Vagina (tissue), 2 donors: Measurements from ENCODE around the gene MAP3K3. TPM values are rescaled to one million over a fixed set of nuclear protein-coding genes. Genes with fewer than 3 reads are reported as not detected.

Experiments
- DNase-seq, 2 donors: peaks; one replicate each; pipeline ENCODE4 v3.0.0-alpha.2; 2017; ENCODE audit errors: extremely low spot score in 2 of 2
- H3K27ac ChIP-seq: fragments of 200-600 bp; sonication (generic); one replicate; pipeline ENCODE4 v1.5.1; 2019
- H3K27me3 ChIP-seq: fragments of 200-600 bp; sonication (generic); one replicate; pipeline ENCODE4 v1.5.1; 2019
- H3K36me3 ChIP-seq, 2 donors: fragments of 200-600 bp; sonication (generic); one replicate each; pipeline ENCODE4 v1.5.1; 2017 to 2019
- H3K4me1 ChIP-seq: fragments of 200-600 bp; sonication (generic); one replicate; pipeline ENCODE4 v1.5.1; 2019
- H3K4me3 ChIP-seq, 2 donors: fragments of 200-600 bp; sonication (generic); 1 replicate in 1 of 2; 2 replicates in 1 of 2; pipeline ENCODE4 v1.5.1; 2016 to 2019
- H3K9me3 ChIP-seq: fragments of 200-600 bp; sonication (generic); one replicate; pipeline ENCODE4 v1.5.1; 2019
- CTCF ChIP-seq, 3 experiments: fragments of 450-650 bp in 2 of 3; fragments of 200-600 bp in 1 of 3; sonication (generic) in 1 of 3; IDR thresholded peaks; one replicate each; pipeline ENCODE4 v1.5.1; 2017 to 2019; ENCODE audit warnings: antibody characterized with exemption in 3 of 3, mild to moderate bottlenecking in 2 of 3, moderate library complexity in 2 of 3
- POLR2A ChIP-seq, 2 donors: fragments of 450-650 bp; IDR thresholded peaks; one replicate each; pipeline ENCODE4 v1.6.1; 2017; ENCODE audit warnings: antibody characterized with exemption in 2 of 2, mild to moderate bottlenecking in 2 of 2, moderate library complexity in 2 of 2
- POLR2AphosphoS5 ChIP-seq, 2 donors: sonication (generic); formaldehyde crosslinking; IDR thresholded peaks; one replicate each; pipeline ENCODE4 v1.9.0; 2017; ENCODE audit warnings: antibody characterized with exemption in 2 of 2, mild to moderate bottlenecking in 2 of 2, low read depth in 1 of 2; ENCODE audit not compliant: insufficient read depth in 1 of 2
- intact Hi-C: fragments of 100-400 bp; cut with DNase I; formaldehyde crosslinking; loops from one replicate; pipeline ENCODE4 v1.15.1; 2023
- total RNA-seq: library from RNA; depleted of rRNA; stranded (reverse); fragments of >200 nt; gene quantifications from one replicate; pipeline ENCODE4 v1.2.3, GENCODE V29; 2016

Gene MAP3K3
- total RNA-seq, 1 donor from 2014 or later, result 35.4 TPM

- intact Hi-C loops, result no loop called here
- Histone ChIP-seq H3K4me3 (no peak overlapping the region), H3K36me3 (peaks cover 4 to 43% of the 10 kb centered on the region in 2 donors), H3K9me3 (no peaks in the 10 kb centered on the region), H3K4me1 (peaks cover 5% of the 10 kb centered on the region), H3K27me3 (no peaks in the 10 kb centered on the region), H3K27ac (no peak overlapping the region)
- TF ChIP-seq POLR2A (IDR thresholded peaks at IDR 0.05), result no peak
- TF ChIP-seq CTCF (IDR thresholded peaks at IDR 0.05), result no peak
- TF ChIP-seq POLR2AphosphoS5 (IDR thresholded peaks at IDR 0.05; ENCODE audit: insufficient read depth in 1 of 2, low read depth in 1 of 2), result no peak
- DNase-seq, result no peak
These were observed 84.3 kb downstream of the MAP3K3 start for GRCh38 chr17:63706336-63707082.

- Histone ChIP-seq H3K4me1 (peaks cover 2% of the 10 kb centered on the region), H3K4me3 (no peak overlapping the region), H3K27ac (no peak overlapping the region), H3K36me3 (peaks cover 4 to 48% of the 10 kb centered on the region in 2 donors), H3K27me3 (no peaks in the 10 kb centered on the region), H3K9me3 (no peaks in the 10 kb centered on the region)
- no peak for DNase-seq
- intact Hi-C loops, result no loop called here
- TF ChIP-seq POLR2A (IDR thresholded peaks at IDR 0.05) (no peak), CTCF (IDR thresholded peaks at IDR 0.05) (no peak), POLR2AphosphoS5 (IDR thresholded peaks at IDR 0.05; ENCODE audit: insufficient read depth in 1 of 2, low read depth in 1 of 2) (no peak)
These were observed 84.9 kb downstream of the MAP3K3 start for GRCh38 chr17:63707151-63707550.

DNA sequence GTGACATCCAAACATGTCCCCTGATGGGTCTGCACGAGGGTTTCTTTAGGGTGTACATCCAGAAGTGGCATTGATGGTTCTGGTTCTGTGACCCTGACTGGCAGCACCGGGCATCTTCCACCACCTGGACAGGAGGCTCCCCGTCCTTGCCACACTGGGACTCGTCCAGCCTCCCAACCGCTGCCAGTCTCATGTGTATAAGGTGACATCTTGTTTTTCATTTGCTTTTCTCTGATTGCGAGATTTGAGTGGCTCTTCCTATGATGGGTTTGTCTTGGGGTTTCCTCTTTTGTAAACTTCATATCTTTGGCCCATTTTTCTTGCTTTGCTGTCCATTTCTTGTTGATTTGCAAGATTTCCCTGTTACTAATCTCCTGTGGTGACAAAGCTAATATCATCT lies 86.9 kb downstream of the MAP3K3 start:
- no peak for TF ChIP-seq POLR2A (IDR thresholded peaks at IDR 0.05)
- no peak for TF ChIP-seq POLR2AphosphoS5 (IDR thresholded peaks at IDR 0.05; ENCODE audit: insufficient read depth in 1 of 2, low read depth in 1 of 2)
- no peak for TF ChIP-seq CTCF (IDR thresholded peaks at IDR 0.05)
- no peak for DNase-seq
- Histone ChIP-seq H3K27me3 (no peaks in the 10 kb centered on the region), H3K27ac (no peak overlapping the region), H3K4me3 (no peak overlapping the region), H3K9me3 (no peaks in the 10 kb centered on the region), H3K4me1 (no peaks in the 10 kb centered on the region), H3K36me3 (peaks cover 4 to 58% of the 10 kb centered on the region in 2 donors)
- intact Hi-C loops, result no loop called here

DNA sequence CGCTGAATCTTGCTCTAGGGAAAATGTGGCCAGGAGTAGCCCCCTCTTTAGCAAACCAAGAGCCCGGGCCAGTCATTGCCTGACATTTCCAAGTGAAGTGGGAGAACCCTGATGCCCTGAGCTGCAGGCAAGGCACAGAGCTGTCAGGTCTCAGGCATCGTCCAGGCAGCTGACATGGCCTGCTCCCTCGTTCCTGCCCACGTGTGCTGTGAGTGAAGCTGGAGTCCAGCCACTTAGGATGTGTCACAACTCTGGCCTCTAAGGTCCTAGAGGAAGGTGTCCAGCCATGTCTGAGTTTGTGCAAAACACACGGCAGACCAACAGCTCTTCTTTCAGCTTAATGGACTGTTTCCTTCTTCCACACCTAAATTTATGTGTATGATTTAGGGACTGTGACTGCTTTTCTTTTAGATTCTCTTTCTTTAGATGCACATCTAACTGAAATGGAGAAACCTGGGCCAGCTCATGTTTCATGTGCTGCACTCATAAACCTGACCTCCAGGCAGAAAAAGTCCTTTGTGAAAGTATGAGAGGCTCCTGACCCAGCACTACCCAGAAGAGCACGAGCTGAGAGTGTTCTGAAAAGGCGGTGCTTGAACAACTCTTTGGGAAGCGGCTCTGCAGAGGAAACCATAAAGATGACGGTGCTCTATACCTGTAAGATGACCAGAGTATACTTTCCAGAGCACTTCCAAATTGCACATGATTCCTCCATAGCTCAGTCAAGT lies 92.5 kb downstream of the MAP3K3 start:
- DNase-seq, result no peak
- Histone ChIP-seq H3K4me1 (no peaks in the 10 kb centered on the region), H3K36me3 (peaks cover 0 to 37% of the 10 kb centered on the region in 2 donors)

More for the DNA sequence above, 92.5 kb downstream of the MAP3K3 start:
- Histone ChIP-seq H3K9me3 (no peaks in the 10 kb centered on the region), H3K27me3 (no peaks in the 10 kb centered on the region), H3K27ac (no peak overlapping the region), H3K4me3 (no peak overlapping the region)
- intact Hi-C loops, result no loop called here
- no peak for TF ChIP-seq POLR2AphosphoS5 (IDR thresholded peaks at IDR 0.05; ENCODE audit: insufficient read depth in 1 of 2, low read depth in 1 of 2)
- TF ChIP-seq POLR2A (IDR thresholded peaks at IDR 0.05), result no peak
- no peak for TF ChIP-seq CTCF (IDR thresholded peaks at IDR 0.05)
